ENCODE data around the gene UBE2E2.

The UBE2E2 gene

DNA sequence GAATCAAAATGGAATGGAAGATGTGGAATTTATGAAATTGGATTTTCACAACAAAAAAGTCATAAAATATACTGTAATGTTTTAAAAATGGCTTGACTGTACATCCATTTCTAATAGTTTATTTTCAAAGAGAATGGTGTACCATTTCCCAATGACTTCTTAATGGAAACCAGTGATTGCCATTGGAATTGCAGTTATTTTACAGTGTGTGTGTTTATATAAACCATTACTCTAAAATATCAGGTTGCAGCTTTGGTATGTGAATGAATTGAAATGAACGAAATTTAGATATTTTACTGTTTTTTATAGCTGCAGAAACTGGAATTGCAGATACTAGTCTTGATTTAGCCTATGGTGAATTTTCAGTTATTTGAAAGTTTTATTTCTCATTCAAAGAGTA lies 165.6 kb downstream of the UBE2E2 start:
- TF ChIP-seq, protein P1, sequence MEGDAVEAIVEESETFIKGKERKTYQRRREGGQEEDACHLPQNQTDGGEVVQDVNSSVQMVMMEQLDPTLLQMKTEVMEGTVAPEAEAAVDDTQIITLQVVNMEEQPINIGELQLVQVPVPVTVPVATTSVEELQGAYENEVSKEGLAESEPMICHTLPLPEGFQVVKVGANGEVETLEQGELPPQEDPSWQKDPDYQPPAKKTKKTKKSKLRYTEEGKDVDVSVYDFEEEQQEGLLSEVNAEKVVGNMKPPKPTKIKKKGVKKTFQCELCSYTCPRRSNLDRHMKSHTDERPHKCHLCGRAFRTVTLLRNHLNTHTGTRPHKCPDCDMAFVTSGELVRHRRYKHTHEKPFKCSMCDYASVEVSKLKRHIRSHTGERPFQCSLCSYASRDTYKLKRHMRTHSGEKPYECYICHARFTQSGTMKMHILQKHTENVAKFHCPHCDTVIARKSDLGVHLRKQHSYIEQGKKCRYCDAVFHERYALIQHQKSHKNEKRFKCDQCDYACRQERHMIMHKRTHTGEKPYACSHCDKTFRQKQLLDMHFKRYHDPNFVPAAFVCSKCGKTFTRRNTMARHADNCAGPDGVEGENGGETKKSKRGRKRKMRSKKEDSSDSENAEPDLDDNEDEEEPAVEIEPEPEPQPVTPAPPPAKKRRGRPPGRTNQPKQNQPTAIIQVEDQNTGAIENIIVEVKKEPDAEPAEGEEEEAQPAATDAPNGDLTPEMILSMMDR (IDR thresholded peaks at IDR 0.05; ENCODE audit: insufficient read depth, low read depth, low read length, missing control alignments): no peak
- no peak for DNase-seq (ENCODE audit: low read depth)
- no peak overlapping the region for H3K4me3 ChIP-seq (ENCODE audit: low read length)

DNA sequence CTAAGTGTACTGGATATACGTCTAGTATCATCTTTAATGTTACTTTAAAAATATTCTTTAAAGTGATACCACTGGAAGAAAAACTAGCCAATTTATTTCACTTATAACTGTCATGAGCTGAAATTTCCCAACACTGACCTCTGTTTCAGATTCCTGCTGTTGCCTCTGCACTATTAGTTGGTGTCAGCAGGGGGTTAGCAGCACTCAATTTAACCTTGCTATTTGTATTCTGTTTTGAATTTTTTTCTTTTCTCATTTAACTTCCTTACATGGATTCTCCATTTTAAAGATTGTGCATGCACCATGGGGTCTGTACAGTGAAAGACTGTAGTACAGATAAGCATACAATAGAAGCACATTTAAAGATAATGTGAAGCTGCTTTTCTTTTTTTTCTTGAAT lies 169.2 kb downstream of the UBE2E2 start:
- no peak overlapping the region for H3K4me3 ChIP-seq (ENCODE audit: low read length)
- TF ChIP-seq, protein P1 (IDR thresholded peaks at IDR 0.05; ENCODE audit: insufficient read depth, low read depth, low read length, missing control alignments): no peak
- no peak for DNase-seq (ENCODE audit: low read depth)

DNA sequence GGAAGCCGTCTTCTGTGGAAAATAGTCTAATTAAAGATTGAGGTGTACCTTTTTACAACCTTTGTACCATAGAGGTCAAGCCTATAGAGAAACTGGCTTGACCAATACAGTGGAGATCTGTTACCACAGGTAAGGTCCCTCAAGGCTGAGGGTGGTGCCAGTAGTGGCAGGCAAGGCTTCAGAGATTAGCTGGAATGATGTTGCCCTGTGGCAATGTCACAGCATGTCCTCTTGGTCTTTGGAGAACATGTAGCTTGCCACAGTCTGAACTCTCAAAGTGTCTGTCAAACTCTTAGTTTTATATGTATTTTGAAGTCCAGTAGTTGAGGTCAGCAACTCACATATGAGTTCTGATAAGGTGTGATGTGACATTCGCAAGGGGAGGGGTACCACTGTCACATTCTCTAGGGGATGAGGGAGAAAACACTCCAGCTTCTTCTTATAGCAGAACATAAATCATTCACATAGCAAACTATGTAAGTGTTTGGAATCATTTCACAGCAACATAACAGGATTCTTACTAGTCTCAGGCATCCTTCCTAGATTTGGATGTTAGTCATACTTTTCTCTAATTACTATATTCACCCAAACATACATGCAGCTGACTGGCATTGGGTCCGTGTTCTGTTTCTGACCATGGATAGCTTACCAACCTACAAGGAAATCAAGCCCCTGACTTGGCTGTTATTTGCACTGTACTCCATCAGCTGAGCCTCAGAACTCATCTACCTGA lies 173.6 kb downstream of the UBE2E2 start:
- no peak overlapping the region for H3K4me3 ChIP-seq (ENCODE audit: low read length)
- no peak for DNase-seq (ENCODE audit: low read depth)
- TF ChIP-seq, protein P1 (IDR thresholded peaks at IDR 0.05; ENCODE audit: insufficient read depth, low read depth, low read length, missing control alignments): no peak

DNA sequence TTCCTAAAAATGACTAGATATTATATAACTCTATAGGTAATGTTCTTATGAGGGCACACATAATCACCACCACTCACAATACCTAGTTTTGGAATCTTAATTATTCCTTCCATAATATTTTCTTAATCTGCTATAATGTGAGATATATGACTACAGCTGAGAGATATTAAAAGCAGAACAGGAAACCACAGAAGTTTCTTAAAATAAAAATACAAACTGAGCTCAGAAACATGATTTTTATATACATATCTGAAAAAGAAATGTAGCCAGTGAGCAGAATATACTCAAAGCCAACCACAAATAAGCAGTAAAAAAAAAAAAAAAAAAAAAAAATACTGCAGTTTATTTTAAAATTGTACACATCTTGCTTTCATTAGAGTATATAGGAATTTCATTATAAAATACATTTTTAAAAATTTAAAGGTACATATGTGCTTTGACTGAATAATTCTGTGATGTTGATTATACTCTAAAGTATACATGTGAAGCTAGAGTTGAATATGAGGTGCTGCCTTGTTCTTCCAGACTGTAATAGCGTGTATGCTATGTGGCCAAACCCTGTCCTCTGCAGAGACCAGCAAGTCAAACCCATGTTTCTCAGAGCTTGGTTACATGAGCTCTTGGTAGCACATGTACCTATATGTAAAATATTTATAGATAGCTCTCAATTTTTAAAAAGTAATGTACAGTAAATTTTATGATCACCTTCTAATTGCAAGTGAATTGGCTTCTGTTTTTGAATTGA lies 175.0 kb downstream of the UBE2E2 start:
- TF ChIP-seq, protein P1 (IDR thresholded peaks at IDR 0.05; ENCODE audit: insufficient read depth, low read depth, low read length, missing control alignments): no peak
- no peak overlapping the region for H3K4me3 ChIP-seq (ENCODE audit: low read length)
- DNase-seq (ENCODE audit: low read depth): no peak

DNA sequence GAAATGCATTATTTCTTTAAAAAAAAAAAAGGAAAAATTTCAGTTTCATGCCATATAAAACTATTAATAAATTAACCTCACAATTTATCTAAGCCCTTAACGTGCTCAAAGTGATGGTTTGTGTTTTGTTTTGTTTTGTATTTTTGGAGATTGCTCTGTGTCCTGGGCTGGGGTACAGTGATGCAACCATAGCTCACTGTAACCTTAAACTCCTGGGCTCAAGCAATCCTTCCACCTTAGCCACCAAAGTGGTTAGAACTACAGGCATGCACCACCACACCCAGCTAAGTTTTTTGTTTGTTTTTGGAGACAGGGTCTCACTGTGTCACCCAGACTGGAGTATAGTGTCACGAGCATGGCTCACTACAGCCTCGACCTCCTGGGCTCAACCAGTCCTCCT lies 180.7 kb downstream of the UBE2E2 start:
- TF ChIP-seq, protein P1 (IDR thresholded peaks at IDR 0.05; ENCODE audit: insufficient read depth, low read depth, low read length, missing control alignments): no peak
- no peak overlapping the region for H3K4me3 ChIP-seq (ENCODE audit: low read length)
- DNase-seq (ENCODE audit: low read depth): no peak

DNA sequence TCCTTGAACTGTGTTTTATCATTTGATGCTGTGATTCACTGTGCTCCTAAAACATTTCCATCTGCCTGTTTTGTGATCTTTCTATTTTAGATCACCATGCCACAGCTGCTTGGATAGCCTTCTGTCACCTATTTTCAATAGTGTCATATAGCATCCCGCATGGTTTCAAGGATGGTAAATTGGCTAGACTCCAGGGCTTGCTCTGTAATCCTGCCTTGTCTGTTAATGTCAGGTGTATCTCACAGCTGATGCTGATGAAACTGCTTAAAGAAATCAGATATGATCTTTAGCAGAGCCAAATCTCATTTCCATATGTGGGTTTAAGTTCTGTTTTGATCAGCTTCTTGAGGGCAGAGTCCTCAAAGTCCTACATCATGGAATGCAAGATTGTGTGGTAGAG lies 182.2 kb downstream of the UBE2E2 start:
- TF ChIP-seq, protein P1 (IDR thresholded peaks at IDR 0.05; ENCODE audit: insufficient read depth, low read depth, low read length, missing control alignments): no peak
- H3K4me3 ChIP-seq (ENCODE audit: low read length): no peak overlapping the region

More for the DNA sequence above, 182.2 kb downstream of the UBE2E2 start:
- no peak for DNase-seq (ENCODE audit: low read depth)
